Ishikawa (cell line): ENCODE results near the gene PAK6.

Experiments used
- EP300 ChIP-seq: IDR thresholded peaks from 2 replicates; pipeline ENCODE4 v1.6.1; 2012; ENCODE audit warnings: borderline replicate concordance
- ZBTB7A ChIP-seq: IDR thresholded peaks from 2 replicates; pipeline ENCODE4 v1.6.1; 2012; ENCODE audit warnings: low read depth

GRCh38 chr15:40246496-40247280 lies 7.8 kb downstream of the PAK6 start:
- TF ChIP-seq EP300 (no peak), ZBTB7A (no peak)
